ENCODE results near the gene KCP.

DNA sequence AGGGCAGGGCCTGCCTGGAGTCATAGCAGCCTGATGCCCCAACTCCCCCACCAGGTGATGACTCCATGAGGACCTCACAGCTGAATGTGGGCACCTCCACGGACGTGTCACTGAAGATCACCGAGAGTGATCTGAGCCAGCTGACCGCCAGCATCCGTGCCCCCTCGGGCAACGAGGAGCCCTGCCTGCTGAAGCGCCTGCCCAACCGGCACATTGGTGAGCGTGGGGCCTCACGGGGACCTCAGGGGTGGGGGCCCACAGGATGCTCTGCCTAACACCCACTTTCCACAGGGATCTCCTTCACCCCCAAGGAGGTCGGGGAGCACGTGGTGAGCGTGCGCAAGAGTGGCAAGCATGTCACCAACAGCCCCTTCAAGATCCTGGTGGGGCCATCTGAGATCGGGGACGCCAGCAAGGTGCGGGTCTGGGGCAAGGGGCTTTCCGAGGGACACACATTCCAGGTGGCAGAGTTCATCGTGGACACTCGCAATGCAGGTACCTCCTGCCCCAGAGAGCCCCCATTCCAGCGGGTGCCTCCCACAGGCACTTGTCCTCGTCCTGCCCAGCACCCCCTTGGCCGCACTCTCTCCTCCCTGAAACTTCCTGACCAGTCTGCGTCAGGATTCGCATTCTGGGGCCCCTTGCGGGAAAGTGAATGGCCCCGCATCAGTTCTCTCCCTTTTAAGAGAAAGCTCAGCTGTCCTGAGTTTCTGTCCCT is 57.8 kb downstream of the KCP start:
- TF ChIP-seq, protein P1, sequence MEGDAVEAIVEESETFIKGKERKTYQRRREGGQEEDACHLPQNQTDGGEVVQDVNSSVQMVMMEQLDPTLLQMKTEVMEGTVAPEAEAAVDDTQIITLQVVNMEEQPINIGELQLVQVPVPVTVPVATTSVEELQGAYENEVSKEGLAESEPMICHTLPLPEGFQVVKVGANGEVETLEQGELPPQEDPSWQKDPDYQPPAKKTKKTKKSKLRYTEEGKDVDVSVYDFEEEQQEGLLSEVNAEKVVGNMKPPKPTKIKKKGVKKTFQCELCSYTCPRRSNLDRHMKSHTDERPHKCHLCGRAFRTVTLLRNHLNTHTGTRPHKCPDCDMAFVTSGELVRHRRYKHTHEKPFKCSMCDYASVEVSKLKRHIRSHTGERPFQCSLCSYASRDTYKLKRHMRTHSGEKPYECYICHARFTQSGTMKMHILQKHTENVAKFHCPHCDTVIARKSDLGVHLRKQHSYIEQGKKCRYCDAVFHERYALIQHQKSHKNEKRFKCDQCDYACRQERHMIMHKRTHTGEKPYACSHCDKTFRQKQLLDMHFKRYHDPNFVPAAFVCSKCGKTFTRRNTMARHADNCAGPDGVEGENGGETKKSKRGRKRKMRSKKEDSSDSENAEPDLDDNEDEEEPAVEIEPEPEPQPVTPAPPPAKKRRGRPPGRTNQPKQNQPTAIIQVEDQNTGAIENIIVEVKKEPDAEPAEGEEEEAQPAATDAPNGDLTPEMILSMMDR (IDR thresholded peaks at IDR 0.05): no peak
- TF ChIP-seq EZH2 (IDR thresholded peaks at IDR 0.05; ENCODE audit: borderline replicate concordance, insufficient read depth, low read depth, low read length, poor library complexity, severe bottlenecking): no peak
